Stimulated activated CD4-positive, alpha-beta T cell treated with anti-CD3 and anti-CD28 coated beads, Interleukin-1b, Interleukin-23, amount 100 ng/mL, for 4 hours (primary cell): ENCODE data around the gene FOXN3.
"Not testable (repeated sequence)": the region's sequence is repeated elsewhere in the genome, so short reads cannot be mapped to it uniquely, and the experiment has no call there.

Experiments
- DNase-seq, 2 donors: peaks; one replicate each; pipeline ENCODE4 v3.0.0-alpha.2; 2020; ENCODE audit warnings: low read depth in 2 of 2

FOXN3 gene

DNA sequence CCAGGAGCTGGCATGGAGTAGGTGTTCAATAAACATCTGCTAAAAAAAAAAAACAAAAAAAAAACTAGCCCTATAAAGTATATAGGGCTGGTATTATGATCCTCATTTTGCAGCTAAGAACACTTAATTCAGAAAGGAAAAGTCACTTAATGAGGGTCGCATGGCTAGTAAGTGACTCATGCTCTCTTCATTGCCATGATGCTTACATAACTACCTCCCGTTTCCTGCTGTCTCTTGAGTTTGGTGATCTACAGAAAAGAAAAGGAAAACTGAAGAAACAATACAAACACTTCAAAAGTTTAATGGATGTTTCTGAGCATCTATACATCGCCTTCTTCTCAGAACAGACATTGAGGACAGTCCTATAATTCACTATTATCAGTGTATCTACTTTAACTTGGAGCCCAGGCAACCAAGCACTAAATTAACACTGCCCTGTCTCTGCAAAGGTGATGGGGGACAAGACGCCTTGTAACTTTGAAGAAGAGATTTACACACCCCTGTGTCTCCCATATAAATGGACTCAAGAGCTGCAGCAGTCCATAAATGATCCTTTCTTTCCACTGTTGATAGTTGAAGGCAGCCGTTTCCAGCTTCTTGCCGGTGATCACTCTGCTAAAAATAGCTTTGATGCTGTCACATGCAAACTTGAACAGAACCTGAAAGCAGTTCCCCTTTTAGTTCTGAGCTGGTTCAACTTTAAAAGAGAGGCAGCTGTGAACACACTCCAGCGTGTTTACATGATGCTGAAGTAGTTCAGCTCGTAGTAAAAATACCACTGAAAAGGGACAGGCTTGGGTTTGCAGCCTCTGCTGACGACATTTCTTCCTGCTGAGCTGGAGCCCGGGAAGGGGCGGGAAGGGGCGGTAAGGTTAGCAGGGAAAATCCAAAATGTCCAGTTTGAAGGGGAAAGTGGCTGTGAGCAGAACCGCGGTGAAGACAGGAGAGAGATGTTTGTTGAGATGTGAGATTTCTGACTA is 113.3 kb downstream of the FOXN3 start:
- no peak for DNase-seq

GRCh38 chr14:89302396-89302950 is 114.6 kb downstream of the FOXN3 start:
- no peak for DNase-seq

DNA sequence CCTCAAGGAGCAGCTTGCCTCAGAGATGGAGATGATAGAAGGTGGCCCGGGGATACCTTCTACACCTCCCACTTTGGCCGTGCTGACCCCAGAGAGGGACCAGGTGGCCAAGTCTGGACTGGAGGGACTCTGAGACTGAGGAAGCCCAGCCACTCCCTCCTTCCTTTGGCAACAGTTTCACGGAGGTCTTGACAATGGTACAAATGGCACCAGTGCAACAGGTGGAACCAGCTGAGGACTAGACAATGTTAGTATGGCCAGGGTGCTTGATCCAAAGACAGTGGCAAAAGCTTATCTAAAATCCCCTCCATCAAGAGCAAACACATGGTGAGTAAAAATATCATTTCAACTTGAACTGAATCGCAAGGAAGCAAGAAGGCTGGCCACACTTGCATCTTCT is 117.4 kb downstream of the FOXN3 start:
- DNase-seq = no peak

DNA sequence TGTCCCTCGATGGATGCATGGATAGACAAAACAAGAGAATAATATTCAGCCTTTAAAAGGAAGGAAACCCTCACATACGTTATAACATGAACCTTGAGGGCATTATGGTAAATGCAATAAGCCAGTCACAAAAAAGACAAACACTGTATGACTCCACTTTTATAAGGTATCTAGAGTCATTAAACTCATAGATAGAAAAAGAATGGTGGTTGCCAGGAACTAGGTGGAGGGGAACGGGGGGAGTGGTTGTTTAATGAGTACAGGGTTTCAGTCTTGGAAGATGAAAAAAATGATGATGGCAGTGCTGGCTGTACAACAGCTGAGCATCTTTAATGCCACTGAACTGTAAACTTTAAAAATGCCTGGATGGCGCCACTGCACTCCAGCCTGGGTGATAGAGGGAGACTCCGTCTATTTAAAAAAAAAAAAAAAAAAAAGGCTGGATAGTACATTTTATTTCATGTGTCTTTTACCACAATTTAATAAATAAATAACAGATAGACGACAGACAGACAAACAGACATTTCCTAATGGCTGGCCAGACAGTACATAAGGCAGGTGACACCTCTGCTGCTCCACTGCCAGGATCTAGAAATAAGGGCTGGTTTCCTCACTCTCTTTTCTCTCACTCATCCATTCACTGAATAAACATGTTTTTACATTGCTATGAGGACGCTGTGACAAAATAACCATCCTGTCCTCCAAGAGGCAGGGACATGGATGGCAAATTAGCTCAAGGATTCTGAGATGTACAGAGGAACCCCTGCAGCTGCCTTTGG is 118.8 kb downstream of the FOXN3 start:
- no peak for DNase-seq

DNA sequence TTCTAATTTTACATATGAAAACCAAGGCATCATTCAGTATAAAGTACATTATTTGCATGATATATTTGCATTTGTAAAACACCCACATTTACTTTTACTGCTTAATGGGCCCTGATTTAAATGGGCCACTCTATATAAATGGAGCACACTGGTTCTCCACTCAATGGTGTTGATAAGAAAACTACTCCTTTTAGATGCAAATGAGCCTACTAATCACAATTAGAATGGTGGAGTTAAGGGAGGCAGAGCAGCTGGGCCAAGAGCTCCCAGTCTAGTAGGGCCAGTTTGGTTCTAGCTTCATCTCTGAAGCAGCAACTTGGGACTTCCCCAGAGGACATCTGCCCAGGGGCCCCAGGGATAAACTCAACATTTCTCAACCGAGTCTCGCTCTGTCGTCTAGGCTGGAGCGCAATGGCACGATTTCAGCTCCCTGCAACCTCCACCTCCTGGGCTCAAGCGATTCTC is 120.7 kb downstream of the FOXN3 start:
- DNase-seq = no peak

GRCh38 chr14:89294872-89295271 is 122.2 kb downstream of the FOXN3 start:
- DNase-seq = no peak

DNA sequence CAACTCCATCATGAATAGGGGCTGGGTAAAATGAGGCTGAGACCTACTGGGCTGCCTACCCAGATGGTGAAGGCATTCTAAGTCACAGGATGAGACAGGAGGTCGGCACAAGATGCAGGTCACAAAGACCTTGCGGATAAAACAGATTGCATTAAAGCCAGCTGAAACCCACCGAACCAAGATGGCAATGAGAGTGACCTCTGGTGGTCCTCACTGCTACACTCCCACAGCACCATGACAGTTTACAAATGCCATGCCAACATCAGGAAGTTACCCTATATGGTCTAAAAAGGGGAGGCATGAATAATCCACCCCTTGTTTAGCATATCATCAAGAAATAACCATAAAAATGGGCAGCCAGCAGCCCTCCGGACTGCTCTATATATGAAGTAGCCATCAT is 122.6 kb downstream of the FOXN3 start:
- DNase-seq = not testable (repeated sequence)

DNA sequence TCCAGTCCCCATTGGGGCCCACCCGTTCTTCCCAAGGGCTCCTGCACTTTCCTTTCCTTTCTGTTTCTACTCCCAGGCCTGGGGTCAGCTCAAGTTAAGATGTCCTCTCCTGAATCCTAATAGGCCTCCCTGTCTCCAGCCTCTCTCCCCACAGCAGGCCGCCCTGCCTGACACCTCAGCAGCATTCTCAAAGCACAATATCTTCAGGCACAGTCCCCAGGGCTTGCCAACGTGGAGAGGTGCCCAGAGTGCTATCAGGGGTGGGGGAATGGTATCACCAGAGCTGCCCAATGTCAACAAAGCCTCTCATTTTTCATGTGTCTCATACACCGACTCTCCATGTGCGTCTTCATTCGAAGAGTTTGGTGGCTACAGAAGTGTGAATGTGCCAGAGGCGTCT is 123.0 kb downstream of the FOXN3 start:
- no peak for DNase-seq

DNA sequence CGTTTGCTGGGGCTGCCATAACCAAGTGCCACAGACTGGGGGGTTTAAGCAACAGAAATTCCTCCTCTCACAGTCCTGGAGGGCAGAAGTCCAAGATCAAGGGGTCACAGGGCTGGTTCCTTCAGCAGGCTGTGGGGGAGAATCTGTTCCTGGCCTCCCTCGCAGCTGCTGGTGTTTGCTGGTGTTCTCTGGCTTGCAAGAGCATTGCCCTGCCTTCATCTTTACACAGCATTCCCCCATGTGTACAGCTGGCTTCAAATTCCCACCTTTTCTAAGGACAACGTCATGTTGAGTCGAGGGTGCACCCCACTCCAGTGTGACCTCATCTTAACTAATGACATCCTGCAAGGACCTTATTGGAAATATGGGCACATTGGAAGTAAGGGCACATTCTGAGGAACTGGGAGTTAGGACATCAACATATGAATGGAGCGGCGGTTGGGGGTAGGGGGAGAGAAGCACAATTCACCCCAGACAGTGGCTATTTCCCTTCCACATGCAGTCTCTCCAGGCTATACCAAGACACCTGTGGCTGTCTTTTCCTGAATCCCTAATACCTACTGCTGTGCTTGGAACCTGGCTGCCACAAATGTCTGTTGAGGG is 123.6 kb downstream of the FOXN3 start:
- no peak for DNase-seq

DNA sequence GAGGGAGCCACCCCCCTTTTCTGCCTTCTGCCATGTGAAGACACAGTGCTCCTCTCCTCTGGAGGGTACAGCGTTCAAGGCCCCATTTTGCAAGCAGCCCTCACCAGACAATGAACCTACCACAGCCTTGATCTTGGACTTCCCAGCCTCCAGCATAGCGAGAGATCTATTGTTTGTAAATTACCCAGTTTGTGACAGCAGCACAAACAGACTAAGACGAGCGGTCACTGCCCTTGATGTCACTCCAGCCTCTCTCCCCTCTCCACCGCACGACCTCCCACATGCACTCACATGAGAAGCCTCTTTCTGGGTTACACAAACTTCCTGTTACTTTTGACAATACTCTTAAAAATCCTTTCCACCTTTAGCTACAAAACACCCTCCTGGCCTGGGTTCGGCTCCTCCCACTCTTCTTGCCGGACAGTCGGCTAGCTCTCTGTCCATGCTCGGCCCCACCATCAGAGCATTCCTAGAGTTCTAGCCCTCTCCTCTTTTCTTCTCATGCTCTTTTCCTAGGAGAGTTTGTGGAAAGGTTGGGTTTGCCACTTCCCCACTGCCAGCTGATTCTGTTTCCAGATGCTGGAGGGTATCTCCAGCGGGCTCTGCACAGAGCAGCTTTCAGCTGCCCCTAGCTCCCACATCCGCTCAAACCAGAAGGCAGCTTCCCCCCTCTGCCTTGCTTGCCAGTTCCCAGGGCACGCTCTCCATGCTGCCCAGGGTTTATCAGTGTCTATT is 124.3 kb downstream of the FOXN3 start:
- no peak for DNase-seq

DNA sequence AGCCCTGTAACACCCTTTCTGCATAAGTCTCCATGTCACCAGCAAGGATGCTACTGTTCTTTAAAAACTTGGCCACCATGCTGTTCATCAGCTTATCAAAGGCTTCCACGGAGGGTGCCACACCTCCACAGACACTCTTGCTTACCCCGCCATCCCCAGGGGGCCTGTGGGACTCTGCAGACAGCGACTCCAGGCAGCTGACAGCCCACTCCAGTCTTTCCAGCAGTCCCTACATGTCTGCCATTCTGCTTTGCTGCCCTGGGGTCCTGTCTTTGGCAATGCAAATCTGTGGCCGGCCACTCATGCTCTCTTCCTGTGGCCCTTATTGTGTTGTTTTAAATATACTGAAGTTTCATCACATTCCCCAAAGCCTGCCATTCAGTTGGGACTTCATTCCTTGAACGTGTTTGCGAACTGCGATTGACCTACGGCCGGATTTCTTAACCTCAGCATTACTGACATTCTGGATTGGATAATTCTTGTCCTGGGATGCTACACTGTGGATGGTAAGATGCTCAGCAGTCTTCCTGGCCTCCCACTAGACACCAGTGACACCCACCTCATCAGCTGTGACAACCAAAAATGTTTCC is 125.6 kb downstream of the FOXN3 start:
- no peak for DNase-seq

GRCh38 chr14:89290813-89291212 is 126.2 kb downstream of the FOXN3 start:
- no peak for DNase-seq

- DNase-seq = no peak
Observed at GRCh38 chr14:89289477-89289876, 127.6 kb downstream of the FOXN3 start.

DNA sequence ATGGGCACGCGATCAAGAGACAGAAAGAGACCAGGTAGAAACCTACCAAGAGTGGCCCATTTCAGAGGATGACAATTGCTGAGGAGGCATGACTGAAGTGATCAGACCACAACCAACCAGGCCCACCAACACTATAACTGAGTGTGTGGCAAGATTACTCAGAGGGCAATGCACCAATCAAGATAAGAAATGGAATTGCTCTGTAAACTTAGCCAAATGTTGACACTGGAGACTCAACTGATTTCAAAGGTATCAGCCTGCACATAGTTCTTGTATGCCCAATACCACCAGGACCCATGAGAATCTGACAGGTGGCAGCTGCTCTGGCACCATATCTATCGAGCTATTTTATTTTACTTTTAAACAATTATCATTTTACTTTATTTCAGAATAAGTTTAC is 128.9 kb downstream of the FOXN3 start:
- DNase-seq = no peak

- no peak for DNase-seq
Observed at GRCh38 chr14:89284333-89285058, 132.5 kb downstream of the FOXN3 start.

DNA sequence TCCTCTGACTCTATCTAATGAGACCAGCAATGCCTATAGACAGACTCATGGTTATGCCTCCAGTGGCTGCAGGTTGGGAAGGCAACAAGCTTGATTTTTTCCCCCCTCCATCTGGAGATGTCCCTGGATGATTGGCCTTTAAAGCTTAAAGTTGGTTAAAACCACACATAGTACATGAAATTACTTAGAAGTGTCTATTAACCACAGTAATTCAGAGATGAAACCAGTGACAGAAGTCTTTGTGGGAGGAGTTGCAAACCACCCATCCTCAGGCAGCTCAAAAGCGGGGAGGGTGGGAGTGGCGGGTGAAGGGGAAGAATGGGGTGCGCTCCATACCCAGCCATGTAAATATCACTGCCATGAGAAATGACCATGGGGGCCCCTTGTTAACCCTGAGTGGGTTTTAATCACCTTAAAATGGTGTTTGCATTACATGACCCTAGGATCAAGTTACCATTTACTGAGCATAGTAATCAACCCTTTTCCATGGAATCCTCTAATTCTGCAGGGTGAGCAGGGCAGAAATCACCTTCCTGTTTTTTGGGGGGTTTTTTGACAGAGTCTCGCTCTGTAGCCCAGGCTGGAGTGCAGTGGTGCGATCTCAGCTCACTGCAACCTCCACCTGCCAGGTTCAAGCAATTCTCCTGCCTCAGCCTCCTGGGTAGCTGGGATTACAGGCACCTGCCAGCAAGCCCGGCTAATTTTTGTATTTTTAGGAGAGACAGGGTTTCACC is 133.5 kb downstream of the FOXN3 start:
- no peak for DNase-seq

- no peak for DNase-seq
Observed at GRCh38 chr14:89282191-89282590, 134.8 kb downstream of the FOXN3 start.

GRCh38 chr14:89280600-89280999 is 136.4 kb downstream of the FOXN3 start:
- no peak for DNase-seq

DNA sequence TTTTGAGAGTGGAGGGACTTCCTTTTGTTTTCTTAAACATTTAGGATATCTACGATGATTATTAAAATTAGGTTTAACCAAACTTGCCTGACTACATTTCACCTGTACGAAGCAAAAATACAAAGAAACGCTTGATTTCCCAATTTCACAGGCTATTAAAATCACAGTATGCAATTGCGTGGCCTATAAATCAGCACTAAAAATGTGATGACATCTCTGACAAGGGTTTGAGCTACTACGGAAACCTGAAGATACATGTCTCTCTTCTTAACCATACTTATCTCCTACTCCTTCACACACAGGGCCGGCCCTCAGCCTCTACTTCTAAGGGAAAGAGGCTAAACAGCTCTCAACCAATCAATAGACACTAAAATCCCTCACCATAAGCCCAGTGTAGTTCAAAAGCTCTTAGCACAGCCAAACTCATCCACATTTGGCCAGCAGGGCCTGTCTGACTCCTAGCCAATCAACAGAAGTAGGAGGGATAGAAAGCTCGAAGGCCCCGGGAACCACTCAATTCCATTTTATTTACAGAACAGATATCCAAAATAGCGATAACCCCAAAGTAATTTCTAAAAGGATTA is 137.3 kb downstream of the FOXN3 start:
- DNase-seq = no peak
